ENCODE data around the gene DCAF15.

The DCAF15 gene

DNA sequence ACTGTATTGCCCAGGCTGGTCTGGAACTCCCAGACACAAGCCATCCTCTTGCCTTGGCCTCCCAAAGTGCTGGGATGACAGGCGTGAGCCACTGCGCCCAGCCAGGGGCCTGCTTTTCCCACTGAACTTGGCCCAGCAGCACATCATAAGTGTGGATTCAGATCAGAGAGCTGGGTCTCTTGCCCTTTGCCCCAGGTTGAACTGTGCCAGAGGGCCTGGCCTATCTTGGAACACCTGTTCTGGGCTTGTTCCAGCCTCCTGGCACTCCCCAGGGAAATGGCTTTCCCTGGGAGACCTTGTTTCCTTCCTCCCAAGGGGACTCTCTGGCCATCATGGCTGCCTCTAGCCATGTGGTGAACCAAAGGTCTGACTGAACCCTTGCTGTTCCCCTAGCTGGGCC is 42.9 kb upstream of the DCAF15 start:
- H3K4me3 ChIP-seq (ENCODE audit: low read length), result no peak overlapping the region
- no peak for DNase-seq (ENCODE audit: low read depth)
- TF ChIP-seq CTCF (IDR thresholded peaks at IDR 0.05; ENCODE audit: insufficient read depth, low read depth, low read length, missing control alignments), result no peak

DNA sequence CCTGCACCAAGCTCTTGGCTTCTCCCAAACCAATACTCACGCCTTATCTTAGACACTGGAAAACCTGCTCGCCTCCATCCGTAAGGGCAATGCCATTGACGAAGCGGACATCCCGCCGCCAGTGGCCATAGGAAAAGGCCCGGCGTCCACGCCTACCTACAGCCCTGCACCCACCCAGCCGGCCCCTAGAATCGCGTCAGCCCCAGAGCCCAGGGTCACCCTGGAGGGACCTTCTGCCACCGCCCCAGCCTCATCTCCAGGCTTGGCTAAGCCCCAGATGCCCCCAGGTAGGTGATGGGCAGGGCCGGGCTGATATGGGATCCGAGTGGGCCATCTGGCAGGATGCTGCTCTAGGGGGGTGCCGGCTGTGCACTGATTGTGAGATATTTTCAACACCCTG is 39.0 kb upstream of the DCAF15 start:
- H3K4me3 ChIP-seq (ENCODE audit: low read length), result no peak overlapping the region
- DNase-seq (ENCODE audit: low read depth), result no peak
- no peak for TF ChIP-seq CTCF (IDR thresholded peaks at IDR 0.05; ENCODE audit: insufficient read depth, low read depth, low read length, missing control alignments)

DNA sequence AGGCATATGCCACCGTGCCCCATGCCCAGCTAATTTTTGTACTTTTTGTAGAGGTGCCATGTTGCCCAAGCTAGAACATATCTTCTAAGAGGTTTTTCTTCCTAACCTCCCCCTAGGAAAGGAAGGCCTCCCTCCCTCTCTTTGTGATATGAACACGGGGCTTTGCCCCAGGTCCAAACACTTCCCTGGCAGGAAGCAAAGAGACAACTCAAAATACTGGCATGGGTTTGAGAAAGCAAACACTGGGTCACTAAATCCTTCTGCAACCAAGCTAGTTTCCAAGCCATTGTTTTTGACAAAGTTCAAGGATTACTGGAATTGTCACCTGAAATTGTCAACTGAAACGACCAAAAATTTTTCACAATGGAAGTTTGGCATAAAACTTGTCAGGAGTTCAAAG is 37.5 kb upstream of the DCAF15 start:
- DNase-seq (ENCODE audit: low read depth), result no peak
- H3K4me3 ChIP-seq (ENCODE audit: low read length), result no peak overlapping the region
- no peak for TF ChIP-seq CTCF (IDR thresholded peaks at IDR 0.05; ENCODE audit: insufficient read depth, low read depth, low read length, missing control alignments)

- no peak for TF ChIP-seq CTCF (IDR thresholded peaks at IDR 0.05; ENCODE audit: insufficient read depth, low read depth, low read length, missing control alignments)
- H3K4me3 ChIP-seq (ENCODE audit: low read length), result no peak overlapping the region
- DNase-seq (ENCODE audit: low read depth), result no peak
These were observed 34.4 kb upstream of the DCAF15 start for GRCh38 chr19:13917888-13918406.

DNA sequence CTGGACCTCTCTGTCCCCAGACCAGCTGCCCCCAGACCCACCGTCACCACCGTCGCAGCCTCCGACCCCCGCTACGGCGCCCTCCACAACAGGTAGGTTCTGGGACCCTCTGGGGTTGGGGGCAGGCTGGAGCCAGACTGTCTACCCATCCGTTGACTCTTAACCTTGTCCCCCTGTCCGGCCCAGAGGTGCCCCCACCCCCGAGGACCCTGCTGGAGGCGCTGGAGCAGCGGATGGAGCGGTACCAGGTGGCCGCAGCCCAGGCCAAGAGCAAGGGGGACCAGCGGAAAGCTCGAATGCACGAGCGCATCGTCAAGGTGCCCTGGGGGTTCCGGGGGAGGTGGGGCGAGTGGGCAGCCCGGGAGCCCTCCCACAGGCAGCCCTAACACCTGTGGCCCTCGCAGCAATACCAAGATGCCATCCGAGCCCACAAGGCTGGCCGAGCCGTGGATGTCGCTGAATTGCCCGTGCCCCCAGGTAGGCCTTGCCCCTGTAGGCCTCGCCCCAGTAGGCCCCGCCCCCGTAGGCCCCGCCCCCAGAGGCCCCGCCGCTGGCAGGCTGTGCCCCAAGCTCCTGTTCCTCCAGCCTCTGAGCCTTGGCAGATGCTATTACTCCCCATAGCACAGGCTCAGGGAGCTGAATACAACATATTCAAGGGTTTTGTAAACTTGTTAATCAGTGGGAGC is 33.4 kb upstream of the DCAF15 start:
- H3K4me3 ChIP-seq (ENCODE audit: low read length), result no peak overlapping the region
- no peak for DNase-seq (ENCODE audit: low read depth)
- TF ChIP-seq CTCF (IDR thresholded peaks at IDR 0.05; ENCODE audit: insufficient read depth, low read depth, low read length, missing control alignments), result no peak

GRCh38 chr19:13920524-13920923 is 31.8 kb upstream of the DCAF15 start:
- TF ChIP-seq CTCF (IDR thresholded peaks at IDR 0.05; ENCODE audit: insufficient read depth, low read depth, low read length, missing control alignments), result no peak
- DNase-seq (ENCODE audit: low read depth), result no peak
- H3K4me3 ChIP-seq (ENCODE audit: low read length), result no peak overlapping the region

All from epithelial cell of esophagus (primary cell).